Ascending aorta (tissue), 2 donors: ENCODE data around the gene NEK11. TPM values are rescaled to one million over a fixed set of nuclear protein-coding genes. Genes with fewer than 3 reads are reported as not detected.

Experiments
- DNase-seq, 2 donors: peaks; one replicate each; pipeline ENCODE4 v3.0.0-alpha.2; 2019; ENCODE audit warnings: low spot score in 2 of 2
- H3K27ac ChIP-seq, 2 donors: fragments of 200-600 bp; sonication (generic); one replicate each; pipeline ENCODE4 v1.5.1; 2016 to 2017; ENCODE audit warnings: mild to moderate bottlenecking in 1 of 2
- H3K27me3 ChIP-seq: fragments of 200-600 bp; sonication (generic); one replicate; pipeline ENCODE4 v1.5.1; 2017
- H3K36me3 ChIP-seq, 2 donors: fragments of 200-600 bp; sonication (generic); one replicate each; pipeline ENCODE4 v1.5.1; 2016
- H3K4me1 ChIP-seq, 2 donors: fragments of 200-600 bp; sonication (generic); one replicate each; pipeline ENCODE4 v1.5.1; 2016 to 2017; ENCODE audit warnings: mild to moderate bottlenecking in 1 of 2
- H3K4me3 ChIP-seq, 2 donors: fragments of 200-600 bp; sonication (generic); one replicate each; pipeline ENCODE4 v1.5.1; 2016 to 2017; ENCODE audit warnings: mild to moderate bottlenecking in 1 of 2
- H3K9me3 ChIP-seq, 2 donors: fragments of 200-600 bp; sonication (generic); one replicate each; pipeline ENCODE4 v1.5.1; 2016
- CTCF ChIP-seq, 3 experiments: fragments of 200-600 bp in 2 of 3; fragments of 450-650 bp in 1 of 3; sonication (generic) in 2 of 3; IDR thresholded peaks; one replicate each; pipeline ENCODE4 v1.5.1; 2016 to 2019; ENCODE audit warnings: antibody characterized with exemption in 3 of 3, mild to moderate bottlenecking in 1 of 3, moderate library complexity in 1 of 3
- intact Hi-C: fragments of 100-400 bp; cut with DNase I; formaldehyde crosslinking; loops from one replicate; pipeline ENCODE4 v1.15.1; 2023
- total RNA-seq: library from RNA; depleted of rRNA; stranded (reverse); fragments of >200 nt; gene quantifications from one replicate; pipeline ENCODE4 v1.1.0, GENCODE V29; 2016

Gene NEK11
- total RNA-seq, 1 donor from 2014 or later, result 4.0 TPM

- Histone ChIP-seq H3K4me1 (peaks cover 0 to 2% of the 10 kb centered on the region in 2 donors), H3K27ac (no peak overlapping the region), H3K27me3 (no peaks in the 10 kb centered on the region), H3K9me3 (no peaks in the 10 kb centered on the region), H3K4me3 (no peak overlapping the region), H3K36me3 (no peaks in the 10 kb centered on the region)
- DNase-seq, result no peak
- TF ChIP-seq CTCF (IDR thresholded peaks at IDR 0.05), result no peak
- intact Hi-C loops, result no loop called here
Observed at GRCh38 chr3:131350506-131350905, 323.8 kb downstream of the NEK11 start.

- Histone ChIP-seq H3K4me1 (peaks cover 0 to 2% of the 10 kb centered on the region in 2 donors), H3K9me3 (no peaks in the 10 kb centered on the region), H3K36me3 (no peaks in the 10 kb centered on the region), H3K4me3 (no peak overlapping the region), H3K27me3 (no peaks in the 10 kb centered on the region), H3K27ac (no peak overlapping the region)
- no peak for TF ChIP-seq CTCF (IDR thresholded peaks at IDR 0.05)
- DNase-seq, result no peak
- intact Hi-C loops, result no loop called here
Observed at GRCh38 chr3:131353016-131353877, 326.6 kb downstream of the NEK11 start.

- Histone ChIP-seq H3K9me3 (no peaks in the 10 kb centered on the region), H3K27ac (no peak overlapping the region), H3K36me3 (no peaks in the 10 kb centered on the region), H3K4me1 (peaks cover 0 to 2% of the 10 kb centered on the region in 2 donors), H3K4me3 (no peak overlapping the region), H3K27me3 (no peaks in the 10 kb centered on the region)
- TF ChIP-seq CTCF (IDR thresholded peaks at IDR 0.05), result no peak
- intact Hi-C loops, result no loop called here
- DNase-seq, result no peak
Observed at GRCh38 chr3:131353986-131354385, 327.3 kb downstream of the NEK11 start.

- Histone ChIP-seq H3K27me3 (no peaks in the 10 kb centered on the region), H3K27ac (no peak overlapping the region), H3K4me3 (no peak overlapping the region), H3K4me1 (no peaks in the 10 kb centered on the region), H3K36me3 (no peaks in the 10 kb centered on the region), H3K9me3 (no peaks in the 10 kb centered on the region)
- no peak for TF ChIP-seq CTCF (IDR thresholded peaks at IDR 0.05)
- intact Hi-C loops, result no loop called here
- DNase-seq, result no peak
Observed at GRCh38 chr3:131356006-131356595, 329.4 kb downstream of the NEK11 start.

GRCh38 chr3:131357275-131357674, 330.6 kb downstream of the NEK11 start:
- Histone ChIP-seq H3K27ac (no peak overlapping the region), H3K4me3 (no peak overlapping the region), H3K27me3 (no peaks in the 10 kb centered on the region), H3K36me3 (no peaks in the 10 kb centered on the region), H3K4me1 (peaks cover 0 to 6% of the 10 kb centered on the region in 2 donors), H3K9me3 (no peaks in the 10 kb centered on the region)
- intact Hi-C loops, result no loop called here
- DNase-seq, result no peak
- TF ChIP-seq CTCF (IDR thresholded peaks at IDR 0.05), result no peak
